Activated naive CD4-positive, alpha-beta T cell treated with anti-CD3 and anti-CD28 coated beads, Interleukin-2, amount 50 U/mL, for 16 hours (primary cell): Measurements from ENCODE around the gene CRYGA.
"Not testable (repeated sequence)": the region's sequence is repeated elsewhere in the genome, so short reads cannot be mapped to it uniquely, and the experiment has no call there.

Source experiments
- DNase-seq: peaks from one replicate; pipeline ENCODE4 v3.0.0-alpha.2; 2020

CRYGA gene

GRCh38 chr2:208164951-208165755, 1.8 kb upstream of the CRYGA start:
- no peak for DNase-seq

- no peak for DNase-seq
Observed at GRCh38 chr2:208156439-208156838, 7.0 kb downstream of the CRYGA start.

DNA sequence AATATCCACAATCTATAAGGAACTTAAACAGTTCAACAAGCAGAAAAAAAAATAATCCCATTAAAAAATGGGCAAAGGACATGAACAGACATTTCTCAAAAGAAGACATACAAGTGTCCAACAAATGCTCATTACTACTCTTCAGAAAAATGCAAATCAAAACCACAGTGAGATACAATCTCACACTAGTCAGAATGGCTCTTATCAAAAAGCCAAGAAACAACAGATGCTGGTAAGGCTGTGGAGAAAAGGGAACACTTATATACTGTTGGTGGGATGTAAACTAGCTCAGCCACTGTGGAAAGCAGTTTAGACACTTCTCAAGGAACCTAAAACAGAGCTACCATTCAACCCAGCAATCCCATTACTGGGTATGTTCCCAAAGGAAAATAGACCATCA, 10.2 kb downstream of the CRYGA start:
- no peak for DNase-seq

GRCh38 chr2:208150956-208151355, 12.4 kb downstream of the CRYGA start:
- DNase-seq, result no peak

GRCh38 chr2:208150094-208150493, 13.3 kb downstream of the CRYGA start:
- DNase-seq, result no peak

DNA sequence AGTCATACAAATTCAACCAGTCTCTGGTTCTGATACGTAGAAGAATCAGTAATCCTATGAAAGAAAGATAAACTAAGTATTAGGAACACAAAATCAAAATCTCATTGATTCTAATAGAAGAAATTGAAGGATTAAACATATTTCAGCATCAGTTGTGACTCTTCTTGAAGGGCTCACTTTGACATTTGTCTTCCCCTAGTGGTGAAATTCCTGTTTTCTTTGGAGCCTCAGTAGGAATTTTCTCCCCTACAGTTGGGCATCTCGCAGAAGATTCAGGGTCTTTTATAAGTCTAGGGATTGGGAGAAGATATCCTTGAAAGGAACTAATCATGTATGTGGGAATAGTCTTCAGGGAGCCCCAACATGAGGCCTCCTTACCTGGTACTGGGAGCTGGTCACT, 14.6 kb downstream of the CRYGA start:
- no peak for DNase-seq

GRCh38 chr2:208147759-208148158, 15.6 kb downstream of the CRYGA start:
- no peak for DNase-seq

- DNase-seq, result no peak
Observed at GRCh38 chr2:208147008-208147407, 16.4 kb downstream of the CRYGA start.

GRCh38 chr2:208146006-208146405, 17.4 kb downstream of the CRYGA start, which contains the start of gene CRYGB:
Gene CRYGB, minus strand, starts transcription at chr2:208146158. Its CDS starts 38 bp downstream, at chr2:208146120.
- no peak for DNase-seq

DNA sequence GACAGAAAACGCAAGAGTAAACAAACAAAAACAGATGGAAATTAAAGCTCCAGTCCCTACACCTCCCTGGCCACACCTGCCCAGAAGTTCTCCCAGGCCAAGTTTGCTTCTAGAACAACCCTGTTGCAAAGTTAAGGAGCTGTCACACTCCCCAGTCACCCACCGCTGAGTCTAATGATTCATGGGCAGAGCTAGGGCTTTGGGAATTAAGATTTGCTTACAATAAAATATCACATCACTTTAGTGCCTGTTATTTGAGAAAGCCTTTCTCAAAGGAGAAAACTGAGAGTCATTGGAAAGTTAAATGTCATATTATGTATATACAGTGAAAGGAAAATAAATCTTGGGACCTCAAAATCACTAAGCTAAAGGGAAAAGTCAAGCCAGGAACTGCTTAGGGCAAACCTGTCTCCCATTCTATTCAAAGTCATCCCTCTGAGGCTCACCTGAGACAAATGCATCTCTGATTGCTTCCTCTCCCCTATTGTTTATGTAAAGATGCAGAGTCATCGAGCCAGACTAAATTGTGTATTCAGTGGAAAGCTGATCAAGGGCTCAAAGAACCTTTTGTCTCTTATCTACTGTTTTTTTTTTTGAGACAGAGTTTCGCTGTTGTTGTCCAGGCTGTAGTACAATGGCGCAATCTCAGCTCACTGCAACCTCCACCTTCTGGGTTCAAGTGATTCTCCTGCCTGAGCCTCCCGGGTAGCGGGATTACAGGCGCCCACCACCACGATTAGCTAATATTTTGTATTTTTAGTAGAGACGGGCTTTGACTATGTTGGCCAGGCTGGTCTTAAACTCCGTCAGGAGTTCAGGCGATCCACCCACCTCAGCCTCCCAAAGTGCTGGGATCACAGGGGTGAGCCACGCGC, 20.2 kb downstream of the CRYGA start:
- DNase-seq, result no peak

- DNase-seq, result no peak
Observed at GRCh38 chr2:208142240-208142924, 21.0 kb downstream of the CRYGA start.

- DNase-seq, result no peak
Observed at GRCh38 chr2:208139447-208139846, 23.9 kb downstream of the CRYGA start.

GRCh38 chr2:208138334-208138733, 25.1 kb downstream of the CRYGA start:
- DNase-seq, result not testable (repeated sequence)

DNA sequence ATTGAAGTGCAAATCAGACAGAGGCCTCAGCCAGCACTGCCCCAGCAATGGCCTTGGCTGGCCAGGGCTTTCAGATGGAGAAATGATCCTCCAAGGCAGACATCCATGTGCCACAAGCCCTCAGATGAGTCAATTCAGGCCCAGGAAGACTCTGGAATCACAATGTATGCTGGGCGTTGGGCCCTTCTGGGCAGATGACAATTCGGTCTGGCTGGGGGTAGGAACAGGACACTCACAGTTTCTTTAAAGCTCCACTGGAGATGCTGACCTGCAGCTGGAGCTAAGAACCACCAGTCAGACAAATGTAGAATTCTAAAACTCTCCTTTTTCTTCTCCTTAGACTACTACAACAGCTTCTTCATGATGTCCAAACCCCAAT, 26.7 kb downstream of the CRYGA start:
- DNase-seq, result no peak

DNA sequence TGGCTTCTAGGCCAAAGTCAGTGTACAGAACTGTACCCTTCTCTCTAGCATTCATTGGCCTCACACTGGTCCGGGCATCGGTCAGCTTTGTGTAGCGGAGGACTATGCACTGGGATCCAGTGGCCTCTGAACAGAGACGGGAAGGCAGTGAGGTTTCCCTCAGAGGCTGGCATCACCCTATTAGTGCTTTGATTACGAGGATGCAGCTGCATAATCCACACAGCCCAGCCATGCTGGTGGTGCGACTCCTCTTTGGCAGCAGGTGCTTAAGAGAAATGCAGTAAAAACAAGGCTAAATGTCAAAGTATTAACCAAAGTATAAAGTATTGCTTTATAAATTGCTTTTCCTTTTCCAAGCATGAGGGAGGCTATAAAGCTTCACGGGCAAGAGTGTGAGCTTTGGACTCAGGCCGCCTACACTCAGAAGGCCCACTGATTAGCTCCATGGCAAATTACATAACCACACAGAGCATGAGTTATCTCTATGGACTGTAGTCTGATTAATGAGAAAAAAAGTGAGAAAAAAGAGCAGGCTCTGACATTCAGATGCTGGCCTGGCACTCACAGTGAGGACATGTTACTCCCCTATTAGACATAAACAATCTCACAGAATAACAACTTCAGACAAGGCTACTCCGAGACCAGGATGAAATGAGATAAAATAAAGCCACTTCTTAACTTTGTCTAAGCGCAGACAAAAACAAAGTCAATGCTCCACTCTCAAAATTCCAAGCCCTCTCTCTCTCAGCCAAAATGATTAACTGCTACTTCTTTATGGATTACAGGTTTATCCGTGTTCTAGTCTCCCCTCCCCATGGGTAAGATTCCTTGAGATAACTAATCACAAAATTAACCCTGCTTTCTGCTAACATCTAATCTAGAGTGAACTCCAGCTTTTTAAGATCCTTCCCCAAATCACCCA, 27.3 kb downstream of the CRYGA start:
- DNase-seq, result no peak

DNA sequence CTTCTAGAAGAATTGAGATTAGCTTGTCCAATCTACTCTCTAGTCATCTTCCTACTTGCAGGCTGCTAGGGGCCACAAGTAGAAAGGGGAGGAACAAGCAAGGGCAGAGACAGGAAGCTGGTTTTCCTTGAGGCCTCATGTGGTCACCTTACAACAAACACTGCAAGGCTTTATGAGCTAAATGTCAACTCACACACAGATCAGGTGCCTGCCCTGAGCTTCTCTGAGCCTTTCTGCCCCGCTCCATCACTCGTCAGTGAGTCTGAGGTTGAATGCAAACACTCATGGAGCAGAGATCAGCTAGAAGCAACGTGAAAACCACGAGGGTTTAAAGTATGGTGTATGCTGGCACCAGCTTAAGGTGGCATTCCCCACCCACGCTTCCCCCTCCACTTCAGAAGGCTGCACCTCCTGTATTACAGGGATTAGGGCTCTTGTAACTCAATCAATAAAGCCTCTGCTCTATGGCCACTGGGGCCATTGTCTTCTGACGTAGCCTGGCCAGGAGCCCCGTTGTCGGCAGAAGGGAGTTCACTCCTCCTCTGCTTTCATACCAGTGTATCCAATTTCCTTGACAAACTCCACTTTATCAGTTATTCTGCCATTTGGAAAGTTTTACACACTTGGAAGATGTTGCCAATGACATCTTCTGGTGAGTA, 28.3 kb downstream of the CRYGA start:
- no peak for DNase-seq

DNA sequence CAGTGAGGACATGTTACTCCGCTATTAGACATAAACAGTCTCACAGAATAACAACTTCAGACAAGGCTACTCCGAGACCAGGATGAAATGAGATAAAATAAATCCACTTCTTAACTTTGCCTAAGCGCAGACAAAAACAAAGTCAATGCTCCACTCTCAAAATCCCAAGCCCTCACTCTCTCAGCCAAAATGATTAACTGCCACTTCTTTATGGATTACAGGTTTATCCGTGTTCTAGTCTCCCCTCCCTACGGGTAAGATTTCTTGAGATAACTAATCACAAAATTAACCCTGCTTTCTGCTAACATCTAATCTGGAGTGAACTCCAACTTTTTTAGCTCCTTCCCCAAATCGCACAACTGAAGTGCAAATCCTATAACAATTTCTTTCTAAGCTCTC, 32.7 kb downstream of the CRYGA start:
- DNase-seq, result no peak

DNA sequence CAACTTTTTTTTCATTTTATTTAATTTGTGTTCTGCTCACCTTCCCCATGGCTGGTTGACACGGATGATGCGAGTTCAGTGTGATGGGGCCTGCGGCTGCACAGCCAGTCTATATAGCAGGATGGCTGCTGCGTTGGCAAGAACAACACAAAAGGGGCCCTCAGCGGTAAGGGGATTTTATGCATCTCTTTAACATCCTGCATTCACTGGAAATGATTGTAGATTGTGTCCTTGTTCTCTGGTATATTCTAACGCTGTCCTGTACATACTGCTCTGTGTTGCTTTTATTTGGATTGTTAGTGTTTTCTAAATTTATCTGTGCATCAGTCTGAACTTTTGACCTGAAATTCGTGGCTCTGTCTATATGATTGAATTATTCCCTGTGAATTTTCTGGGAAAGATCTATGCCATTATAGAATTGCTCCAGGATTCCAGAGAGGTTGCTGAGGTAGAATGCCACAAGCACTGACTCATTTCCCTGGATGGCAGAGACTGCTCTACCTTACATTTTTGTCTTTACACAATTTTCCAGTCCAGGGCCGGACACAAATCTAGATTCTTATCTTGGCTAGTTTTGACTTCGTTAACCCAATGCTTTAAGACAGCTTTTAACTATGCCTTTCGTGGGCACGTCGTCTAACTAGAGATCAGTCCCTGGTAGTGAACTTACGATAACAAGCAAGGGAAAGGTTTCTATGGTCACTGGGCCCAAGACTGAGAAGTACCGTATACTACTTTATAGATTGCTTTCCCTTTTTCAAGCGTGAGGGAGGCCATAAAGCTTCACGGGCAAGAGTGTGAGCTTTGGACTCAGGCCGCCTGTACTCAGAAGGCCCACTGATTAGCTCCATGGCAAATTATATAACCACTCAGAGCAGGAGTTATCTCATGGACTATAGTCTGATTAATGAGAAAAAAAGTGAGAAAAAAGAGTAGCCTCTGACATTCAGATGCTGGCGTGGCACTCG, 33.4 kb downstream of the CRYGA start, which contains the start of gene CRYGC:
TSS of gene CRYGC (minus strand) at position 85 of the 968 bp plus-strand sequence. CDS start at position 49, 36 bp downstream.
- no peak for DNase-seq

GRCh38 chr2:208128136-208128535, 35.3 kb downstream of the CRYGA start:
- no peak for DNase-seq

DNA sequence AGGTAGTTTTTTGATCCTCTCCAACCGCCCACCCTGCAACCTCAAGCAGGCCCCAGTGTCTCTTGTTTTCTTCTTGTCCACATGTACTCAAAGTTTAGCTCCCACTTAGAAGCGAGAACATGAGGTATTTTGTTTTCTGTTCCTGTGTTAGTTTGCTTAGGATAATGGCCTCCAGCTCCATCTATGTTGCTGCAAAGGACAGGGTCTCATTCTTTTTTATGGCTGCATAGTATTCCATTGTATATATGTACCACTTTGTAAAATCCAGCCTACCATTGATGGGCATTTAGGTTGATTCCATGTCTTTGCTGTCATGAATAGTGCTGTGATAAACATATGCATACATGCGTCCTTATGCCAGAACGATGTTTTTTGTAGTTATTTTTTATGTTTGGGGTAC, 36.3 kb downstream of the CRYGA start:
- DNase-seq, result no peak
